SK-N-SH treated with all-trans-retinoic acid at 6 μM for 48 hours (cell line): ENCODE results near the gene GLRA1.

ENCODE experiments used
- ARNTL ChIP-seq: fragments of 450-650 bp; formaldehyde crosslinking; IDR thresholded peaks from 2 replicates; pipeline ENCODE4 v1.5.0; 2020; ENCODE audit warnings: low read depth, mild to moderate bottlenecking, moderate library complexity, borderline replicate concordance
- CREB5 ChIP-seq: fragments of 250-450 bp; sonication (Bioruptor Pico); IDR thresholded peaks from 2 replicates; pipeline ENCODE4 v1.5.1; 2020; ENCODE audit warnings: low read depth, mild to moderate bottlenecking, moderate library complexity
- ESRRG ChIP-seq: fragments of 250-450 bp; sonication (Bioruptor Pico); IDR thresholded peaks from 2 replicates; pipeline ENCODE4 v1.6.1; 2021; ENCODE audit warnings: mild to moderate bottlenecking
- OSR1 ChIP-seq: fragments of 250-450 bp; sonication (Bioruptor Pico); IDR thresholded peaks from 2 replicates; pipeline ENCODE4 v1.8.0; 2022; ENCODE audit warnings: moderate library complexity, mild to moderate bottlenecking, inconsistent platforms
- RARB ChIP-seq: fragments of 250-450 bp; sonication (Bioruptor Pico); IDR thresholded peaks from 2 replicates; pipeline ENCODE4 v1.8.0; 2021; ENCODE audit warnings: mild to moderate bottlenecking, moderate library complexity
- ZFP3 ChIP-seq: fragments of 250-450 bp; sonication (Bioruptor Pico); IDR thresholded peaks from 2 replicates; pipeline ENCODE4 v1.5.0; 2020; ENCODE audit warnings: mild to moderate bottlenecking, moderate library complexity
- ZNF565 ChIP-seq: fragments of 450-650 bp; formaldehyde crosslinking; conservative IDR thresholded peaks from 2 replicates; pipeline ENCODE4 v1.5.0; 2020; ENCODE audit warnings: low read depth, mild to moderate bottlenecking, moderate library complexity
- TF ChIP-seq, protein P1 (sequence below): fragments of 250-450 bp; sonication (Bioruptor Pico); IDR thresholded peaks from 2 replicates; pipeline ENCODE4 v1.8.0; 2020; ENCODE audit warnings: mild to moderate bottlenecking, moderate library complexity, borderline replicate concordance

DNA sequence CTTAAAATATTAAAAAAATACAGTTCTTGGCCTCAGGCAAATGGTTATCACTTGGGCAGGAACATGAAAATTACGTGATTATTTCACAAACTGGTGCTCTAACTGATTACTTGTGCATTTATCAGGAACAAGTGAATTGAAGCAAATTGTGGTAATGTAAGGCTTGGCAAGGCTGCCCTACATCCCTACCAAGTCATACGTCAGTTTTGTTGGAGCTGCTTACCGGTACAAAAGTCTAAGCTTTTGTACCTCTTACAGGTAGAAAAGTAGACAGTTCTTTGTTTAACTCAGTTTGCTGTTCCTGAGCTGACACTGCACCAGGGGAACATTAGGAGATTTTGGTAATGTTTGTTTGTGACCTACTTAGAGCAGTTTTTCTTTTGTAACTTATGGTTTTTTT lies 150.7 kb downstream of the GLRA1 start:
- TF ChIP-seq CREB5 (CRISPR knock-in tag), result no peak
- TF ChIP-seq ESRRG (CRISPR knock-in tag), result no peak
- TF ChIP-seq, protein P1, sequence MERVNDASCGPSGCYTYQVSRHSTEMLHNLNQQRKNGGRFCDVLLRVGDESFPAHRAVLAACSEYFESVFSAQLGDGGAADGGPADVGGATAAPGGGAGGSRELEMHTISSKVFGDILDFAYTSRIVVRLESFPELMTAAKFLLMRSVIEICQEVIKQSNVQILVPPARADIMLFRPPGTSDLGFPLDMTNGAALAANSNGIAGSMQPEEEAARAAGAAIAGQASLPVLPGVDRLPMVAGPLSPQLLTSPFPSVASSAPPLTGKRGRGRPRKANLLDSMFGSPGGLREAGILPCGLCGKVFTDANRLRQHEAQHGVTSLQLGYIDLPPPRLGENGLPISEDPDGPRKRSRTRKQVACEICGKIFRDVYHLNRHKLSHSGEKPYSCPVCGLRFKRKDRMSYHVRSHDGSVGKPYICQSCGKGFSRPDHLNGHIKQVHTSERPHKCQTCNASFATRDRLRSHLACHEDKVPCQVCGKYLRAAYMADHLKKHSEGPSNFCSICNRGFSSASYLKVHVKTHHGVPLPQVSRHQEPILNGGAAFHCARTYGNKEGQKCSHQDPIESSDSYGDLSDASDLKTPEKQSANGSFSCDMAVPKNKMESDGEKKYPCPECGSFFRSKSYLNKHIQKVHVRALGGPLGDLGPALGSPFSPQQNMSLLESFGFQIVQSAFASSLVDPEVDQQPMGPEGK, result no peak
- TF ChIP-seq ZNF565, result no peak
- no peak for TF ChIP-seq ZFP3
- TF ChIP-seq OSR1, result no peak
- no peak for TF ChIP-seq ARNTL (CRISPR knock-in tag)
- TF ChIP-seq RARB (CRISPR knock-in tag), result no peak
